Activated naive CD4-positive, alpha-beta T cell treated with anti-CD3 and anti-CD28 coated beads, Interleukin-2, amount 50 U/mL, for 16 hours (primary cell): ENCODE results near the gene MYO5C.
"Not testable (repeated sequence)": the region's sequence is repeated elsewhere in the genome, so short reads cannot be mapped to it uniquely, and the experiment has no call there.

ENCODE experiments used
- DNase-seq: peaks from one replicate; pipeline ENCODE4 v3.0.0-alpha.2; 2020

The MYO5C gene

DNA sequence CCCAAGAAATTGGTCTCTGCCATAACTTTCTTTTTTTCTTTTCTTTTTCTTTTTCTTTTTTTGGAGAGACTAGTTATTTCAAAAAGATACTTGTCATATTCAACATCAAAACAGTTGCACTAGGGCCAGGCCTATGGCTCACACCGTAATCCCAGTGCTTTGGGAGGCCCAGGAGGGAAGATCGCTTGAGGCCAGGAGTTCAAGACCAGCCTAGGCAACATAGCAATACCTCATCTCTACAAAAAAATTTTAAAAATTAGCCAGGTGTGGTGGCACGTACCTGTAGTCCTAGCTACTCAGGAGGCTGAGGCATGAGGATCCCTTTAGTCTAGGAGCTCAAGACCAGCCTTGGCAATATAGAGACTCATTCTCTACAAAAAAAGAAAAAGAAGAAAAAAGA lies 55.4 kb downstream of the MYO5C start:
- DNase-seq = no peak

DNA sequence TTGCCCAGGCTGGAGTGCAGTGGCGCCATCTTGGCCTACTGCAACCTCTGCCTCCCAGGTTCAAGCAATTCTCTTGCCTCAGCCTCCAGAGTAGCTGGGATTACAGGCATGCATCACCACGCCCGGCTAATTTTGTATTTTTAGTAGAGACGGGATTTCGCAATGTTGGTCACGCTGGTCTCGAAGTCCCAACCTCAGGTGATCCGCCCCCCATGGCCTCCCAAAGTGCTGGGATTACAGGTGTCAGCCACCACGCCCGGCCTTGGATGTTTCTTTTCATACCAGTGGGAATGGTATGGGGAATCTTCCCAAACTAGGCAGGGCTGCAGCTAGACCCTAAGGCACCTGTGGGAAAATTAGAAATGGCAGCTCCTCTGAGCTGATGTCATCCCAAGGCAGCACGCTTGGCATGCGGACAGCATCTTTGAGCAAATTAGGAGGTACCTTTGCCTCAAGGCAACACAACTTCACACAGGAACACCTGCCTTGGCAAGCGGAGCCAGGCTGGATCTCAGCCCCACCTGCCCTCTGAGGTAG lies 56.5 kb downstream of the MYO5C start:
- DNase-seq = not testable (repeated sequence)

DNA sequence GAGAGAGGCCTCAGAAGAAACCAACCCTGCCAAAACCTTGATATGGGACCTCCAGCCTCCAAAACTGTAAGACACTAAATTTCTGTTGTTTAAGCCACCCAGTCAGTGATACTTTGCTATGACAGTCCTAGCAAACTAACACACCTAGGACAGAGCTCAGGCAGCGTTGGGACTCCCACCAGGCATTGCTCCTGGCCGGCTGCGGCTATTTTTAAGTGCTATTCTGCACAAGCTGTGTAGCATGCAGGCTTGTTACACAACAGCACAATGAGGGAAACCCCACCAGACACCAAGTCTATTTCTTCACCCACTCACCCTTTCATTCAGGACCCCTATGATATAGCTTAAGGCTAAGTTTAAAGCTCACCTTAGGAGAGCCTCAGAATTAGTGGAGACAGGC lies 57.5 kb downstream of the MYO5C start:
- DNase-seq = no peak

DNA sequence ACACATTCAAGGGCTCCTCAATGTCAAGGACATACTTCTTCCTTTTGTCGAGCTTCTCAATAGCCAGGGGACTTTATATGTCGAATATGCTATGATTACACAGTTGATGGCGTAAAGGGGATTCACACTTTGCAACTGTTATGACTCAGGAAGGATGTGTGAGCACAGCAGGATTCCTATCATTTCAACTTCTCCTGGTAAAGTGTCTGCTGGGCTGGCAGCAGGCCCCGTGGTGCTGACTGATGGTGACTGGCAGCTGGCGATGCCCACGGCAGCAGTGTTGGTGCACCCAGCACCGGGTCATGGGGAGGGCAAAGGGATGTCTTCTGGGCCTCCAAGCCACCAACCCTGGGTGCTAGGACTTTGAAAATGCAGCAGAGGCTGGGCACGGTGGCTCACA lies 59.6 kb downstream of the MYO5C start:
- no peak for DNase-seq

DNA sequence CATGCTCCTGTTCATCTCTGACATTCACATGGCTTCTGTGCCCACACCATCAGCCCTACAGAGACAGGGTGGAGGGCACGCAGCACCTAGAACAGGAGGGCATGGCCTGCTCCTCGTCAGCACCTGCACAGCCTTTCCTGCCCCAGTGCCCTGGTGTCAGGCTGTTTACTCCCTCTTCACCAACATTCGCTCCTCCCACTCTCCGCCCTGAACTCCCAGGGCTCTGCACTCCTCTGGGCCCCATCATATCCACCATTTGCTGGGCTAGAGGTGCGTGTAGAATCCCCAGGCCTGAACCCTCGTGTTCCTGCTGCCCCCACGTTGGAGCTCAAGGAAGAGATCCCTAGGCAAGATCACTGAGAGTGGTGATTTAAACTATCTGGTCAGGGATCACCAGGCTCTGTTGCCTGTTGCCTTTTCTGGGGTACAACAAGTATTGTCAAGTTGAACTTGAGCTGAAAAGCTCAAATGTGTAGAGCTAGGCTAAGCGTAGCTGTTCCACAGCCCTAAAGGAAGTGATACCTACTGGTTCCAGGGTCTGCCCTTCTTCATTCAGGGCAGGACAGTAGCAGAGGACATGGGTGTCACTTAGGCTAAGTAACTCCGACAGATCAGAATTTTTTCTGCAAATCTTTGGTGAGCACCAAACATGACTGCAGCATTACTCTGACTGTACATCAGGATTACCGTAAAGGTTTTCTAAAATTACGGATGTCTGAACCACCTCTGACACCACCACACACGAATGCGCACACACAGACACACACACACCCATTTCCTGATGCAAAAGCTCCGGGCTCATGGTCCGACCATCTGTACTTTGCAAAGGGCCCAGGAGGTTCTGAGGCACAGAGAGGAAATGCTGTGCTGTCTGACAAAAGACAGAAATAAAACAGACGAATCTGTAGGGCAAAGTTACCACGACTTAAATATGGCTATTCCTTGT lies 60.7 kb downstream of the MYO5C start:
- peak; percentile 45 for DNase-seq

DNA sequence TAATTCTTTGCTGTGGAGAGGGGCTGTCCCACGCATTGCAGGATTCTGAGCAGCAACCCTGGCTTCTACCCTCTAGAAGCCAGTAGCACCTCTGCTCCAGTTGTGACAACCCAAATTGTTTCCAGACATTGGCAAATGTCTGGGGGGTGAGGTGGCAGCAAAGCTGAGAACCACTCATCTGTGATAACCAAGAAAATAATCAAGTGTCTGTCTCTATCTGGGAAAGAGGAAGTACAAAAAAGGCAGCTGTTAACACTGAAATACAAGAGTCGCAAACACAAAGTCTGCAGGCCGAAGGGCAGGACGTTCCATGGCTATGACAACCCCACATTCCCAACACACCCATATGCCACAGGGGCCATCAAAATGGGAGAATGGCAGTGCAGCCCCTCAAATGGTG lies 62.2 kb downstream of the MYO5C start:
- no peak for DNase-seq

DNA sequence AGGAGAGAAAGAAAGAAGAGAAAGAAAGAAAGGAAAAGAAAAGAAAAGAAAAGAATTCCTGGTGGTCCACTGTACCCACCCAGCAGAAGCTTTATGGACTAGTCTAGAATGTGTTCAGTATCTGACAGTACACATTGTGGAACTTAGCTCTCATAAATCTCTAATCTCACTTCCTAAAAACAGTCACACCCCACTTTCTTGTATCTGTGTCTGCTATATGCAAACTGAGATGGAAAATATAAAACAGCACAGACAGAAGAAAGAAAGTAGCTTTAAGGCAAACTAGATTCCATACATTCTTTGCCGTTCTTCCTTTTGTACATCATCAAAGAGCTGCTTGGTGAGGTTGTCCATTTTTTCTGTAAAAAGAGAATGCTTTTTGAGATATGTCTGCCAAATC lies 63.3 kb downstream of the MYO5C start:
- no peak for DNase-seq

DNA sequence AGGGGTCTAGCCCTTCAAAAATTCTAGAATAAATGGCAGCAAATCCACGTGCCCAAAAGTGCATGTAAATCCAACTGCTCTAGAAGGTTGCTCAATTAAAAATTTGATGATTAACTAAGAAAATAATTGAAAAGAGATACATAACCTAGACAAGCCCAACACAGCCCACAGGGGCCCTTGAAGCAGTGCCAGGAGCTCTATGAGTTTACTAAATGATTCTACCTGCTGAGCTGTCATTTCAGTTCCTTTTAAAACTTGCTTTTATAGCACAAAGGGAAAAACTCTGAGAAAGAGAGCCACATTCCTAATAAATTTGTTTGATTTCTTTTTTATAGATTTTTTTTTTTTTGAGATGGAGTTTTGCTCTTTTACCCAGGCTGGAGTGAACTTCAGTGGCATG lies 65.5 kb downstream of the MYO5C start:
- no peak for DNase-seq

DNA sequence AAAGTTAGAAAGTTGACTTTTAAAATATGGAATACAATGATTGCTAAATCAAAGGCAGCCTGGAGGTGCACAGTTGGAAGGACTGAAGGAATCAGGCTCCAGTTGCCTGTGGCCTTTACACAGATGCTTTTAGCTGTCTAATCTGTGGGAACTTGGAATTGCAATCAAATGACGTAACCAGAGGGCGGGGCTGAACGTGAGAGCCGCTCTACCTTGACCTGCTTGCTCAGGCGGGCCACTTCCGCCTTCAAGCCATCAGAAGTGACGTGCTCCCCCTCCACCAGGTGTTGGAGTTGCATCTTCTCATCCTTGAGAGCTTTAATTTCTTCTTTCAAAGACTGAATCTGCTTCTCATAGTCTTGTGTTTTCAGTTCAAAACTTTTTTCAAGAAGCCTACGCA lies 66.7 kb downstream of the MYO5C start:
- no peak for DNase-seq

DNA sequence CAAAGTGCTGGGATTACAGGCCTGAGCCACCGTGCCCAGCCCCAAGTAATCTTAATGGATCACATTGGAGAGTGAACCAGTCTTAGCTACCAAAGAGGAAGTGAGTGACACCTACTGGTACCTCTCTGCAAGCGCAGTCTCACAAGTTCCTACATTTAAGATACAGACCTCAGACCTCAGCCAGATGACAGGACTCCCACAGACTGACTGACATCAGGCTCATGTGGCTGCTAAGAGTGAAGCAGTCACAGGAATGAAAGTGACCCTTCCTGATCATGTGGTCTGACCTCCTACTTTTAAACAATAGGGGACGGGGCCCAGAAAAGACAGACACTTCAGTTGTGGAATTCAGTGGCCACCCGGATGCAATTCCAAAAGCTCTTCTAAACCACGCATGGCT lies 68.1 kb downstream of the MYO5C start:
- DNase-seq = peak; percentile 71

DNA sequence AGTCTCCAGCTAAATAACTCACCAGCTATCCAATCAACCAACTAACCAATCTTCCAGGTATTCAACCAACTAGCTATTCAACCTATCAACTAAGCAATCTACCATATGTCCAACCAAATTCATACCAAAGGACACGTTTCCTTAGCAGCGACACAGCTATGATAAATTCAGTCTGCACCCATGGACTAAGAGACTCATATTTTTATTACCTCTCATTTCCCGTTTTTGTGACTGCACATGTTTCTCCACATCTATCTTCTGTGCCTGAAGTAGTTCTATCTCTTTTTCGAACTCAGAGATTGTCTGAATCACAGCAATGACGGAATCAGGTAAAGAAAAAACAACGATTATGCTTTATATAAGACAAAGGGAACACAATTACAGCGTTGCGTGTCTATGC lies 70.4 kb downstream of the MYO5C start:
- DNase-seq = no peak

DNA sequence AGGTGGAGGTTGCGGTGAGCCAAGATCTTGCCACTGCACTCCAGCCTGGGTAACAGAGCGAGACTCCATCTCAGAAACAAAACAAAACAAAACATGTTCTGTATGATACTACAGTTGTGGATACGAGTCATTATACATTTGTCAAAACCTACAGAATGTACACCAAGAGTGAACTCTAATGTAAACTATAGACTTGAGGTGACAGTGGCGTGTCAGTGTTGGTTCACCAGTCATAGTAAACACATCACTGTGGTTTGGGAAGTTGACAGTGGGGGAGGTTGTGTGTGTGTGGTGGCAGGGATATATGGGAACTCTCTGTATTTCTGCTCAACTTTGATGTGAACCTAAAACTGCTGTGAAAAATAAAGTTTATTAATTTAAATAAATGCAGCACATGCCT lies 71.4 kb downstream of the MYO5C start:
- DNase-seq = no peak

DNA sequence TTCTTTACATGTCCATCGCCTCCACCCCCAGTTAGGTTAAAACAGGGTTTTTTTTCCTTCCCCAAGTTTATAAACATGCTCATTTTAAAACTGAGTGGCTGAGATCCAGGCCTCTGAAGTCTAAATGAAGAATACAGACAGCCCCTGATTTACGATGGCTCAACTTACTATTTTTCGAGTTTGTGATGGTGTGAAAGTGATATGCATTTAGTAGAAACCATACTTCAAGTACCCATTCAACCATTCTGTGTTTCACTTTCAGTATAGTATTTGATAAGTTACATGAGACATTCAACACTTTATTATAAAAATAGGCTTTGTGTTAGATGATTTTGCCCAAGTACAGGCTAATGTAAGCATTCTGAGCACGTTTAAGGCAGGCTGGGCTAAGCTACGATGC lies 73.9 kb downstream of the MYO5C start:
- no peak for DNase-seq

DNA sequence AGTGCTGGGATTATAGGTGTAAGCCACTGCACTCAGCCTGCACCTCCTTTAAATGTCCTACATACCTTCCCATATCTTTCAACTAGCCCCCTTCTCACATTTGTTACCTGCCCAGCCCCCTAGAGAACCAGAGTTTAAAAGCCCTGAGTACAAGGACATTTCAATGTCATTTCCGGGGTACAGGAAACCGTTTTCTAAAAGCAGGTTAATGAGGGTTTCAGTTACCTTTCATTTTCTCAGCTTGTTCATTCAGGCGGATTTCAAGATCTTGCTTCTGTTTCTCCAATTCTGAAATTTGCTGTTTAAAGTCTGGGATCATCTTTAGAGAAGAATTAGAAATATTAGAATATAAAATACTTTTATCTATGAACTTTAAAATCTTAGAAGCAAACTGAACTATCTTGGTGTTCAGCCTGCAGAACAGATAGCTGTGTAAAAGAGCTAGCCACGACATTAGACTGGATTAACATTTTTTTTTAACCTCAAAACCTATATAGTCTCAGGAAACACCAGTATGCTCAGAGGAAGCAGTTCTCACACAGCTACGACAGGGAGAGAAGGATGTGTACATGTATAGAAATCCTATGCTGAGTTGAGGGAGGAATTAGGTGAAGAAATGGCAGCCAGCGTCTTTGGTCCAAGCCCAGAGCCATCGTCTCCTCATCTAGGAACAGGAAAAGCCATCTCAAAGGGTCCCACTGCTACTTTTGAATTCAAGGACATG lies 74.5 kb downstream of the MYO5C start:
- no peak for DNase-seq

DNA sequence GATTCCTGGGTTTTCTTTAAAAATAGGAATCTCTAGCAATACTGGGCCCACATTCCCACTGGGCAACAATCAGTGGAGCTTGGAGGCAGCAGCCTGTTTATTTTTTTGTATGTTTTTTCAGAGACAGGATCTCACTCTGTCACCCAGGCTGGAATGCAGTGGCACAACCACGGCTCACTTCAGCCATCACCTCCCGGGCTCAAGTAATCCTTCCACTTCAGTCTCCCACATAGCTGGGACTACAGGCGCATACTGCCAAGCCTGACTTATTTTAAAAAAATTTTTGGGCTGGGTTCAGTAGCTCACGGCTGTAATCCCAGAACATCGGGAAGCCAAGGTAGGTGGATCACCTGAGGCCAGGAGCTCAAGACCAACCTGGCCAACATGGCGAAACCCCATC lies 75.4 kb downstream of the MYO5C start:
- DNase-seq = no peak

DNA sequence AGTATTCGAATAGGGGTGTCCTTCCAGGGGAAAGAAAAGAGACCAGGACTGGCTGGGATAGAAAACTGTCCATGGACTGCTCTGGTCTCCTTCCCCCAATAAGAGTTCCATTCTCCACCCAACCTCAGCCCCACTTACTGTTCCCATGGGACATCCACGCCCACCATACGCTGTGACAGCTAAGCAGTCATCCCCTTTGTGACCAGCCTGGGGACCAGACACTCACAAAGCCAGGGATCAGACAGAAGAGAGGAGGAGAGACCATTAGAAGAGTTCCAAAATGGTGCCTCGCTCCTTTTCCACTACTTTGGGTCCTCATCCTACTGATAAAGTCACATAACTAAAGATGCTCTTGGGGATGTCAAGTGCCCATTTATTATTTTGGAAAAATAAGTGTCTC lies 76.8 kb downstream of the MYO5C start:
- no peak for DNase-seq

DNA sequence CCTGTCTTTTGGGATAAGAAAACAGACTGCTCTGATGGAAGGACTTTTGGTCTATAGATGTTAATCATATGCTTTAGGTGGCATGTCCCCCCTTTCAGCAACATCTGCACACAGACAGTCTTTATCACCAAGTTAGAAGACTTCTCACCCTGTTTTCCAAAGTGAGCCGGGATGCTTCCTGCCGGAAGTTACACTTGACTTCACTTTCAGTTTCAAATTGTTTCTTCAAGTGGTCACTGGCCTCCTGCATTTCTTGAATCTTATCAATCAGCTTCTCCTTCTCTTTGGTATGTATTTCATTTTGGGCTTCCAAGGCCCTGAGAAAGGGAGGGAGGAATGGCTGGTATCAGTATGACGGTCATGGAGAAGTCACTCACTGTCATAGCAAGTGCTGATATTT lies 77.2 kb downstream of the MYO5C start:
- DNase-seq = no peak

DNA sequence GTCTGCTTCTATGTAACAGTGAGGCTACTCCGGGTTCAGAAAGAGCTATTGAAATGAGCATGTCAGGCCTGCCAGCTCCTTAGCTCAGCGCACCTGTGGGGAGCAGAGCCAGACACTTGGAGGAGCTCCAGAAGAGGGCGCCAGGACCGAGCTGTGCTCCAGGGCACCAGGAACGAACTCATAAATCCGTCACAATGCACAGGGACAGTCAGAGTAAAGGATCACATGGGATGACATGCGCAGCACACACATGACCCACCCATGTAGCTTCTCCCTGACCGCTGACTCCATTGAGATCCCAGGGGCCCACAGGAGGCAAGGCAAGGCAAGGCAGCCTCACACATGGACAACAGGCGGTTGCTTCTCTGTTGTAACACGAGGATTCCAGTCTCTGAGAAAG lies 78.4 kb downstream of the MYO5C start:
- DNase-seq = peak; percentile 19

DNA sequence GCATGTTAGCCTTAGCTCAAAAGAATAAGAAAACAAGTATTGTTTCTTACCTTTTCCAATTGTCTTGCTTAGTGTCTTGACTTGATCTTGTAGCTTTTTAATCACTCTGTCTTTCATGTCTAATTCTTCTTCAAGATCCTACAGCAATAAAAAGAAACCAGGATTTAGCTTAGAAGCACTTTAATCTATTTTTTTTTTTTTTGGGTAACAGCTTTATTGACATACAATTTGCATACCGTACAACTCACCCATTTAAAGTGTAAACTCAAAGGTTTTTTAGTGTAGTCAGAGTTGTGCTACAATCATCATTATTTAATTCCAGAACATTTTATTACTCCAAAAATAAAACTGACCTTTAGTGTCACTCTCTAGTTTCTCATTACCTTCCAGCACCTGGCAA lies 81.1 kb downstream of the MYO5C start:
- DNase-seq = no peak

DNA sequence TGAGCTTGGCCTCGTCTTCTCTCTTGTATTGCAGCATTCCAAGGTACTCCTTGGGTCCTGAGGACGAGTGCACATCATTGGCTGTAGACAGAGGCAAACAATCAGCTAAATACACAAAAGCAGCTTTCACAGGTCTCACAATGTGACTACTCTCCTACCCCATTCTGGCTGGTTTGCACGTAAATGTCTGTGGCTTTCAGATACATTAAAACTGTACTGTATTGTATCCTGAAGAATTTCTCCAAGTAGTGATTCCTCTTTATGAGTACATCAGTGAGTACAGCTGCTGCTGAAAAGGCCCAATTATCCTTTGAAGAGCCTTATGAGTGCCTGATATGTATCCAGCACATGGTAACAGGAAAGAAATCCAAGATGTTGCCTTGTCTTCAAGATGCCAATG lies 82.4 kb downstream of the MYO5C start:
- no peak for DNase-seq

DNA sequence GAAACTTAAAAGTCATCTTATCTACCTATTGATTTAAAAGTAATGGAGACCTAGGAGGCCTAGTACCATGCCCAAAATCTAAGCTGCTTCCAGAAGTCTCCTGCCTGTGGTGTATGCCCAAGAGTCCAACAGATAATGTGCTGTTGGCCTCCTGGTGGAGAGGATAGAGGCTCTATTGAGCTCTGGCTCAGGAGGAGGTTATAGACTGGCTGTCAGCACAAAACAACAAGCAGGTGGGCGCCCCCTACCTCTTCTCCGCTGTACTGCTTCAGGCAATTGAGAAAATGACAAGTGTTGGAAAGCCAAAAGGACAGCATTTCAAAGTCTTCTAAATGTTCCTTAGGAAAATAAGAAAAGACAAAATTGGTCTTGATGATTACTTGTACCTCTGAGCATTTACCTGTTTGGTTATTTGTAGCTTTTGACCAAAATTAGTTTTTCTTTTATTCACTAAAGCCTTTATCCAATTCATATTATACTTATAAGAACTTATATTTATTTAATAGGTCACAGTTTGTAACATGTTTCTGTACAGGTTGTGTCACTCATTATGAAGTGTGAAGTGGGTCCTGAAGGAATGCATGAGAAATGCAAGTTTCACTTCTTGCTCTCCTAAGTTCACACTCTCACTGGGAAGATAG lies 87.2 kb downstream of the MYO5C start:
- DNase-seq = peak; percentile 73

DNA sequence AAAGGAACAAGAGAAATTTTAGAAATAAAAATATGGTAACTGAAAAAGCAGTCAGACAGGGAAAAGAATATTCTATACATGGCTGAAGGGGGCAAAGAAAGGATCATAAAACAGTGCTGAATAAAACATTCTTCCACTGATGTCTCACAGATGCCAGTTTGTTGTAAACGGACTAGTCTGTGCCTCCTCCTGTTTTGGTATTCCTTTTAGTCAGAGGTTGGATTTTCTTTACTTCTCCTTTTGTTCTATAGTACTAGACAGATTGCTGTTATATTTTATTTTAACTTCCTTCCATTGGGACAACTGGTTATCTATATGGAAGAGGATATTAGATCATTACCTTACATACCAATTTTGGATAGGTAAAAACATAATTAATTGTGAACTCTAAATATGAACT lies 88.4 kb downstream of the MYO5C start:
- DNase-seq = no peak

DNA sequence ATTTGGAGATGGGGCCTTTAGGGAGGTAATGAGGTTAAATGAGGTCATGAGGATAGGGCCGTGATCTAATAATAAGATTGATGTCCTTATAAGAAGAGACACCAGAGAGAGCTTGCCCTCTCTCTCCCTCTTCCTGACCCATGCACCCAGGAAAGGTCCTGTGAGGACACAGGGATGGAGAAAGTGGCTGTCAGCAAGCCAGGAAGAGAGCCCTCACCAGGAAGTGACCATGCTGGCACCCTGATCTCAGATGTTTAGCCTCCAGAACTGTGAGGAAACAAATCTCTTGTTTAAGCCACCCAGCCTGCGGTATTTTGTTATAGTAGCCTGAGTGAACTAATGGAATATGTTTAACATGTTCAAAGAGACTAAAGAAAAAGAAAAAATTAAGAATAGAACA lies 89.2 kb downstream of the MYO5C start:
- DNase-seq = no peak

DNA sequence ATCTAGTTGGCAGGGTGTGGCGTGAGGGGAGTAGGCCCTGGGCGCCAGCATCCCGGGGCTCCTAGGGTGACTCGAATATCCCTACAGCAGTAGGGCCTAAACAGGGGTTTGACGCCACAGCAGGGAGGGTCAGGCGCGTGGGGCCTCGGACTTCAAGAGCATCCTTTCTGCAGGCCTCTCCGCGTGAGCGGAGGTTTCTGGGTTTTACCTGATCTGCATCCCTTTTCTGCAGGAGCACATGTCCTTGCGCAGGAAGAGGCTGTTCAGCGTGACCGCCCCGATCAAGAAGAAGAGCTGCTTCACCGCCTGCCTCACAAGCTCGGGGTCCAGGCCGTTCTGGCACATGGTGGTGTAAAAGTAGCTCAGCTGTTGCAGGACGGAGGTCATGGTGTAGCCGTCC lies 90.9 kb downstream of the MYO5C start:
- DNase-seq = no peak
